ENCODE results near the gene DNAJC15. TPM values are rescaled to one million over a fixed set of nuclear protein-coding genes. Genes with fewer than 3 reads are reported as not detected.

Gene DNAJC15
- total RNA-seq (2022; extraction: Qiagen RNA extraction) = 0.01 to 0.06 TPM (median 0.02 TPM) in 5 replicates

DNA sequence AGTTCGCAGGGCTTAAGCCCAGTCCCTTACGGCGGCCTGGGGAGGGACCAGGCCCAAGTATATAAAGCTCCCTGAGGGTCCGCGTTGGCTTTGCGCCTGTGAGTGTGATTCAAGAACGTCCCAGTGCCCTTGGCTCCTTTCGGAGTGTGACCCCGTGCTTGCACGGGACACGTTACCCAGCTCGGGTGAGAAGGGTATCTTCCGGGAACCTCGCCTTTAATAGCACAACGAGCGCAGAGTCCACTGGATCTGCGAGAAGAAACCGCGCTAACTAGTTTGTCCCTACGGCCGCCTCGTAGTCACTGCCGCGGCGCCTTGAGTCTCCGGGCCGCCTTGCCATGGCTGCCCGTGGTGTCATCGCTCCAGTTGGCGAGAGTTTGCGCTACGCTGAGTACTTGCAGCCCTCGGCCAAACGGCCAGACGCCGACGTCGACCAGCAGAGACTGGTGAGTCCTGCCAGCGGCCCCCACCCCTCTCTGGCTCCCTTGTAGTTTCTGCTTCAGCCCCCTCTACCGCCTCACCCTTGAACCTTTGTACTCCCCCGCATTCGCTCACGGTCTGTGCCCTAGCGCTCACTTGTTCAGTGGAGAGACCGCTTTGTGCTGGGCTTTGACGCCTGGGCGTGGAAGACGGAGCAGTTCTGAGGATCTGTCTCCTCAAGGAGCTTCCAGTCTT is at the start of gene DNAJC15:
Gene DNAJC15 (plus strand): TSS at position 298 of the 675 bp plus-strand sequence. CDS start 41 bp downstream, at position 339.

DNA sequence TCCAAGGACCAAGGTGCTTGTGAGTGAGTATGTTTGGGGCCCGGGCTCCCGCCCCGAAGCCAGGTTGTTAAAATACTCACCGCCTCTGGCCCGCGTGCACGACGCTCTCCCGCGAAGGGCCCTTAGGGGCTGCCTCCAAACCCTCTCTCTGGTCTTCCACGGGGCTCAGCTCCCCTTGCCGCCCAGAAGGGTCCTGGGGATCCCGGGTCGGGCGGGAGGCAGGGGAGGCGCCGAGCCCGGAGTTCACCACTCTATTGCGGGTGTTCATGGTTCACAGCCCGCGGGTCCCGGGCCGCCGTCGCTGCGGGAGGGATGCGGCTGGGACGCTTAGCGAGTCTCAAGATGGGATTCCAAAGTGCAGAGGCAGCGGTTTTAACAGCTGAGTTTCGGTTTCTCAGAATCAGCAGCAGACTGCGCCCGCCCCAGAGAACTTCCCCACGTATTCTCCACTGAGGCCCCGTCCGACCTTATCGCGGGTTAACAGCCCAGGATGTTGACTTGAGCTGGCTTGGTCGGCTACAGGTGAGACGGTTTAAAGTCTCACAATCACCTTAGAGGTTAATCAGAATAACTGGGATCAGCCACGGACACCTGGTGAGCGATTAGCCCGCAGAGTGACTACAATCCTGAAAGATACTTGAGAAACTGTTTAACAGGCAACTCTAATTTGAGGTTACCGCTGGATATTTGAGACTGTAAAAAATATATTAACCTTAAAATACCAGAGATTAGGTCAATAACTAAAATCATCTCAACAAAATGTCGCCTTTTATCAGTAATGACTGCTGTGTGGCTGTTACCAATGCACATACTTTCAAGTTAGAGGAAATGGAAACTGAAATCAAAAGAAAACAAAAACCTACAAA is 31.3 kb upstream of the DNAJC15 start, which contains the start of gene EPSTI1:
Gene EPSTI1 (minus strand): TSS at position 344 of the 866 bp plus-strand sequence. CDS start 76 bp downstream, at position 268.

Other genes with a start within 250 kb of the DNAJC15 start
- gene FAM216B, start 242.0 kb upstream of the DNAJC15 start, total RNA-seq (2022; extraction: Qiagen RNA extraction) = not detected in 5 replicates
- 0.02 to 0.29 TPM (median 0.03 TPM) in 4 of 5 replicates, not detected in the other for gene EPSTI1, start 31.3 kb upstream of the DNAJC15 start, total RNA-seq (2022; extraction: Qiagen RNA extraction)

Data from A549 treated with CORT108297 at 1 μM for 4 hours (cell line).